MCF 10A (cell line): ENCODE data around the gene ABLIM2. TPM values are rescaled to one million over a fixed set of nuclear protein-coding genes. Genes with fewer than 3 reads are reported as not detected.

Source experiments
- BruUV-seq: library from RNA; stranded (reverse); fragments of 400-500 nt; replicated peaks from 2 replicates; lab custom pipeline; 2021; lab: Mats Ljungman, UMichigan
- CTCF ChIA-PET: fragments of 300-600 bp; sonication (Branson Sonifier 250); formaldehyde crosslinking; extraction: SDS; loops from one replicate; lab custom pipeline; 2021; ENCODE audit warnings: antibody characterized with exemption, inconsistent platforms; lab: Yijun Ruan, JAX
- POLR2A ChIA-PET: fragments of 300-600, 350-650 bp; sonication (Branson Sonifier 250); formaldehyde crosslinking; extraction: SDS; loops from one replicate; lab custom pipeline; 2020; ENCODE audit warnings: antibody characterized with exemption, inconsistent platforms; lab: Yijun Ruan, JAX
- DNase-seq: peaks from one replicate; pipeline ENCODE4 v3.0.0-alpha.2; 2018; ENCODE audit not compliant: unreplicated experiment
- H3K27ac Mint-ChIP-seq: one replicate; pipeline ENCODE4 v1.8.0; 2022; ENCODE audit warnings: mild to moderate bottlenecking, low read depth, mixed read lengths; ENCODE audit not compliant: unreplicated experiment
- H3K27me3 Mint-ChIP-seq: one replicate; pipeline ENCODE4 v1.8.0; 2022; ENCODE audit warnings: mixed read lengths; ENCODE audit not compliant: insufficient read depth, unreplicated experiment
- H3K36me3 Mint-ChIP-seq: one replicate; pipeline ENCODE4 v1.8.0; 2022; ENCODE audit warnings: mild to moderate bottlenecking, moderate library complexity, mixed read lengths; ENCODE audit not compliant: insufficient read depth, unreplicated experiment
- H3K4me1 Mint-ChIP-seq: one replicate; pipeline ENCODE4 v1.8.0; 2022; ENCODE audit warnings: mixed read lengths; ENCODE audit not compliant: insufficient read depth, unreplicated experiment
- H3K4me3 Mint-ChIP-seq: one replicate; pipeline ENCODE4 v1.8.0; 2022; ENCODE audit warnings: mild to moderate bottlenecking, moderate library complexity, mixed read lengths; ENCODE audit not compliant: unreplicated experiment
- H3K9me3 Mint-ChIP-seq: one replicate; pipeline ENCODE4 v1.8.0; 2022; ENCODE audit warnings: mixed read lengths; ENCODE audit not compliant: unreplicated experiment
- intact Hi-C: fragments of 100-400 bp; cut with micrococcal nuclease; formaldehyde crosslinking; loops from 2 replicates; pipeline ENCODE4 v1.14.1; 2022
- total RNA-seq: library from RNA; stranded (reverse); gene quantifications from 2 replicates; pipeline ENCODE4 v1.2.3, GENCODE V29; 2022
- TF ChIP-seq, protein P1 (sequence below): fragments of 200-600 bp; IDR thresholded peaks from one replicate; pipeline ENCODE4 v1.8.0; 2022; ENCODE audit warnings: antibody characterized with exemption, mild to moderate bottlenecking; ENCODE audit not compliant: unreplicated experiment

Gene ABLIM2
- total RNA-seq, 1 experiment from 2014 or later = 5.3 TPM

GRCh38 chr4:8043596-8043995 lies 115.0 kb downstream of the ABLIM2 start:
- intact Hi-C loops = no loop called here
- ChIA-PET CTCF (no interaction called here), POLR2A (no interaction called here)
- H3K9me3 Mint-ChIP-seq = no peaks in the 10 kb centered on the region
- no peak for DNase-seq
- H3K27me3 Mint-ChIP-seq = peaks cover 42% of the 10 kb centered on the region
- TF ChIP-seq, protein P1, sequence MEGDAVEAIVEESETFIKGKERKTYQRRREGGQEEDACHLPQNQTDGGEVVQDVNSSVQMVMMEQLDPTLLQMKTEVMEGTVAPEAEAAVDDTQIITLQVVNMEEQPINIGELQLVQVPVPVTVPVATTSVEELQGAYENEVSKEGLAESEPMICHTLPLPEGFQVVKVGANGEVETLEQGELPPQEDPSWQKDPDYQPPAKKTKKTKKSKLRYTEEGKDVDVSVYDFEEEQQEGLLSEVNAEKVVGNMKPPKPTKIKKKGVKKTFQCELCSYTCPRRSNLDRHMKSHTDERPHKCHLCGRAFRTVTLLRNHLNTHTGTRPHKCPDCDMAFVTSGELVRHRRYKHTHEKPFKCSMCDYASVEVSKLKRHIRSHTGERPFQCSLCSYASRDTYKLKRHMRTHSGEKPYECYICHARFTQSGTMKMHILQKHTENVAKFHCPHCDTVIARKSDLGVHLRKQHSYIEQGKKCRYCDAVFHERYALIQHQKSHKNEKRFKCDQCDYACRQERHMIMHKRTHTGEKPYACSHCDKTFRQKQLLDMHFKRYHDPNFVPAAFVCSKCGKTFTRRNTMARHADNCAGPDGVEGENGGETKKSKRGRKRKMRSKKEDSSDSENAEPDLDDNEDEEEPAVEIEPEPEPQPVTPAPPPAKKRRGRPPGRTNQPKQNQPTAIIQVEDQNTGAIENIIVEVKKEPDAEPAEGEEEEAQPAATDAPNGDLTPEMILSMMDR = no peak
- no peaks in the 10 kb centered on the region for H3K4me1 Mint-ChIP-seq
- no TSS peak for BruUV-seq
- H3K4me3 Mint-ChIP-seq = no peak overlapping the region
- no peak overlapping the region for H3K27ac Mint-ChIP-seq
- peaks cover 11% of the 10 kb centered on the region for H3K36me3 Mint-ChIP-seq

DNA sequence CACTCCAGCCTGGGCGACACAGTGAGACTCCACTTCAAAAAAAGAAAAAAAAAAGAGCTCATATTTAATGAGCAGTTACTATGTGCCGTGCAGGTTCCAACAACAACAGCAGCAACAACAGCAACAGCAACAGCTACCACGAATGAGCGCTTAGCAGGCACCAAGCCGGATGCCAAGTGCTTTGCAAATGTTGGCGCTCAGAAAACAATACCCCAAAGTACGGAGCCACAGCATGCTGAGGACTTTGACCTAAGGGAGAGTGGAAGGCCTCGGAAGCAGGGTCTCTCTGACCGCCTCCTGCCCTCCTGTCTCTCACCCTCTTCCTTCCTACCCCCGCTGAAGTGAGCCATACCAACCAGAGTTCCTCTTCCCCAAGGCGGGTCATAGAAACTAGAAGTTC lies 116.7 kb downstream of the ABLIM2 start:
- Mint-ChIP-seq H3K9me3 (no peaks in the 10 kb centered on the region), H3K4me3 (no peak overlapping the region), H3K36me3 (peaks cover 22% of the 10 kb centered on the region), H3K27me3 (peaks cover 52% of the 10 kb centered on the region), H3K27ac (no peak overlapping the region), H3K4me1 (no peaks in the 10 kb centered on the region)
- TF ChIP-seq, protein P1 = no peak
- intact Hi-C loops = no loop called here
- BruUV-seq = no TSS peak
- ChIA-PET CTCF (interaction anchor here (0.6 kb wide), 1 partner anchor 187 kb away, joined by 3 read pairs; no protein-coding TSS in a partner anchor), POLR2A (no interaction called here)
- DNase-seq = no peak

DNA sequence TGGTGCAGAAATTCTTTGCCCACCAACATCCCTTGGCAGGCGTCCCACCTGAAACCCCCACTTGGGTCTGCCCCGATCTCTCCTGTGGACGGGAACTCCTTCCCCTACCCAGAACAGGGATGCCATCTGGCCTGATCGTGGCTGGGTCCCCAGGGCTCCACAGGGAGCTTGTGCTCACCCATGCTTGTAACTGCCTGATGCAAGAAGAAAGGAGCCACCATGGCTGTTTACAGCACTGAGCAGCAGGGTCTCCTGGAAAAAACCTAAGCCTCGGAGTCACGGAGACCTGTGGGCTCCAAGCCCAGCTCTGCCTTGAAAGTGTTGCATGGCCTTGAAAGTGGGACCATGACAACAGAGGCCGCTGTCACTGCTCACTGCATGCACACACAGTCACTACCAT lies 117.4 kb downstream of the ABLIM2 start:
- POLR2A ChIA-PET = no interaction called here
- Mint-ChIP-seq H3K36me3 (peaks cover 18% of the 10 kb centered on the region), H3K4me3 (no peak overlapping the region), H3K27me3 (peaks cover 45% of the 10 kb centered on the region), H3K9me3 (no peaks in the 10 kb centered on the region), H3K27ac (no peak overlapping the region), H3K4me1 (no peaks in the 10 kb centered on the region)
- TF ChIP-seq, protein P1 = no peak
- BruUV-seq = no TSS peak
- intact Hi-C loops = no loop called here
- CTCF ChIA-PET = no interaction called here
- DNase-seq = no peak

DNA sequence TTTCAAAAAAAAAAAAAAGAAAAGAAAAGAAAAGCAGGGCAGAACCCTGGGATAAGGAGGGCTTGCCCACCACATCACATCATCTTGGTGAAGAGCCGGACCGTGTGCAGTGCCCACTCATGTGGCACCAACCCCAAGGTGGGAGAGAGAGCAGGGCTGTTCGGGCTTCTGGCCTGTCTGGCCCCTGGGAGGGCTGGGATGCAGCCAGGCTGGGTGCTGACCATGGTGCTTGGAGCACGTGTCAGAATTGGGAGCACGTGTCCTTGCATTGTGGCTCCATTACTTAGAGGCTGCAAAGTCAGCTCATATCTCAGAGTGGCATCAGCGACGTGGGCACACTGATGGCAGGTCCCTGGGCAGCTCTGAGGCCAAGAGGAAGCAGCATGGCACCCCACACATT lies 118.0 kb downstream of the ABLIM2 start:
- peaks cover 39% of the 10 kb centered on the region for H3K27me3 Mint-ChIP-seq

More for the DNA sequence above, 118.0 kb downstream of the ABLIM2 start:
- no TSS peak for BruUV-seq
- no peak for DNase-seq
- CTCF ChIA-PET = no interaction called here
- H3K27ac Mint-ChIP-seq = no peak overlapping the region
- intact Hi-C loops = no loop called here
- POLR2A ChIA-PET = no interaction called here
- TF ChIP-seq, protein P1 = no peak
- H3K9me3 Mint-ChIP-seq = no peaks in the 10 kb centered on the region
- H3K4me1 Mint-ChIP-seq = peaks cover 4% of the 10 kb centered on the region
- H3K36me3 Mint-ChIP-seq = peaks cover 16% of the 10 kb centered on the region
- no peak overlapping the region for H3K4me3 Mint-ChIP-seq
